HEK293T (cell line): ENCODE data around the gene TMEM19.

ENCODE experiments used
- HDGF ChIP-seq: fragments of 450-650 bp; IDR thresholded peaks from 2 replicates; pipeline ENCODE4 v1.6.1; 2017; ENCODE audit warnings: antibody characterized with exemption, borderline replicate concordance
- L3MBTL2 ChIP-seq: fragments of 450-650 bp; conservative IDR thresholded peaks from 2 replicates; pipeline ENCODE4 v1.6.1; 2016; ENCODE audit warnings: mild to moderate bottlenecking

DNA sequence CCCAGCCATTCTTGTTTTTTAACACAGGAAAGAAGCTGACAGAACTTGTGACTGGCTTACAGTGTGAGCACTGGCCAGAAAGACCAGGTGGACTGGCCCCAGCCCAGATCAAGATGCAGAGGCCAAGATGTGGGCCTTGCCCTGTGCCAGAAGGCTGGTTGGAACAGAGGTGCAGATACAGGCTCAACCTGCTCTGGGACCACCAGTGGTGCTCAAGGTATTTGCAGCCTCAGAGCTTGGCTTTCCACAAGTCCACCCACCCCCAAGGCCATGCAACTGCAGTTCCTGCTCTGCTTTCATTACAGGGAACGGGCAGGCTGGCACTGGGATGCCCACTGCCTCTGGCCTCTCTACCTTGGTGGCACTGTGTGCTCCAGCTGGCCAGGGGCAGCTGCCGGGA lies 45.6 kb upstream of the TMEM19 start:
- TF ChIP-seq L3MBTL2 (no peak), HDGF (no peak)
